CD4-positive, alpha-beta T cell treated with Interleukin-4 for 4 hours (primary cell): ENCODE results near the gene CFAP46.
"Not testable (repeated sequence)": the region's sequence is repeated elsewhere in the genome, so short reads cannot be mapped to it uniquely, and the experiment has no call there.

ENCODE experiments used
- DNase-seq: peaks from one replicate; pipeline ENCODE4 v3.0.0-alpha.2; 2020

Gene CFAP46

DNA sequence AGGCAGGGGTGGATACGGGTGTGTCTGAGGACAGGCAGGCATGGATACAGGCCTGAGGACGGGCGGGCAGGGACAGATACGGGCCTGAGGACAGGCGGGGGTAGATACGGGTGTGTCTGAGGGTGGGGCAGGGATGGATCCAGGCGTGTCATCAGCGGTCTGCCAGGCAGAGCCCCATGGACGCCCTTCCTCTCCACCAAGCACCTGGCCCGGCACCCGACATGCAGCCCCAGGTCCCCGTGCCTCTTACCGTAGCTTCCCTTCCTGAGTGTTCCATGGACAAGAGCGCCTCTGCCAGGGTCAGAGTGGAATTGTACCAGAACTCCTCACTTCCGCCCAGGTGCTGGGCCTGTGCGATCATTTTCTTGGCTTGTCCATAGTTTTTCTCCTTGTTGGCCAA, 81.8 kb downstream of the CFAP46 start:
- no peak for DNase-seq

DNA sequence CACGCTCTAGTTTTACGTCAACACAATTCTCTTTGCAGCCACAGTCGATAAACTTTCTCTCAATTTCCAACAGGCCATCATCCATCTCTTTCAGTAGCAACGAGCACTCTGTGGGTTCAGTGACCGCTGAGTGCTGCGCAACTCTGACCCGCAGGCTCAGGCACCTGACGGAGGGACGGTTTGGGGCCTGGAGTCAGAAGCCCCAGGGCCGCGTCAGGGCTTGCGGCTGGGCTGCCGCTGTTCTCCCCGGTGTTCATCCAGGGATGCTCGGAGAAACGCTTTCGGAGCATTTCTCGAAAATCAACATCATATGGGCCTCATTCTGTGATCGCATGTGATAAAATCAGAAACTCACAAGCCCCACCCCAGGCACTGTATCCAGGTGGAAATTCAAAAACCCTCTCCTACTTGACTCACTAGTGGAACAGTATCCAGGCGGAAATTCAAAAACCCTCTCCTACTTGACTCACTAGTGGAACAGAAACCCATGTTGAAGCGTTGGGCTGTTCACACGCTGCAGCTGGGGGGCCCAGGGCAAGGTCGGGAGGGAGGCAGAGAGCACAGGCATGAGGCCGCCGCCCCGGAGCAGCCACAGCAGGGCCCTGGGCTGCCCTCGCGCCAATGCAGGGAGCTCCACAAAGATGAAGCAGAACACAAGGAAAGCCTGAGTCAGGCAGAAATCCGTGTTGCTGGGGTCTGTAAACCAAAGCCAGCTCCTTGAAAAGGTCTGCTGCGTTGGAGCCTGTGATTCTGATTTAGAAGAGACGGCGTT, 83.1 kb downstream of the CFAP46 start:
- no peak for DNase-seq

DNA sequence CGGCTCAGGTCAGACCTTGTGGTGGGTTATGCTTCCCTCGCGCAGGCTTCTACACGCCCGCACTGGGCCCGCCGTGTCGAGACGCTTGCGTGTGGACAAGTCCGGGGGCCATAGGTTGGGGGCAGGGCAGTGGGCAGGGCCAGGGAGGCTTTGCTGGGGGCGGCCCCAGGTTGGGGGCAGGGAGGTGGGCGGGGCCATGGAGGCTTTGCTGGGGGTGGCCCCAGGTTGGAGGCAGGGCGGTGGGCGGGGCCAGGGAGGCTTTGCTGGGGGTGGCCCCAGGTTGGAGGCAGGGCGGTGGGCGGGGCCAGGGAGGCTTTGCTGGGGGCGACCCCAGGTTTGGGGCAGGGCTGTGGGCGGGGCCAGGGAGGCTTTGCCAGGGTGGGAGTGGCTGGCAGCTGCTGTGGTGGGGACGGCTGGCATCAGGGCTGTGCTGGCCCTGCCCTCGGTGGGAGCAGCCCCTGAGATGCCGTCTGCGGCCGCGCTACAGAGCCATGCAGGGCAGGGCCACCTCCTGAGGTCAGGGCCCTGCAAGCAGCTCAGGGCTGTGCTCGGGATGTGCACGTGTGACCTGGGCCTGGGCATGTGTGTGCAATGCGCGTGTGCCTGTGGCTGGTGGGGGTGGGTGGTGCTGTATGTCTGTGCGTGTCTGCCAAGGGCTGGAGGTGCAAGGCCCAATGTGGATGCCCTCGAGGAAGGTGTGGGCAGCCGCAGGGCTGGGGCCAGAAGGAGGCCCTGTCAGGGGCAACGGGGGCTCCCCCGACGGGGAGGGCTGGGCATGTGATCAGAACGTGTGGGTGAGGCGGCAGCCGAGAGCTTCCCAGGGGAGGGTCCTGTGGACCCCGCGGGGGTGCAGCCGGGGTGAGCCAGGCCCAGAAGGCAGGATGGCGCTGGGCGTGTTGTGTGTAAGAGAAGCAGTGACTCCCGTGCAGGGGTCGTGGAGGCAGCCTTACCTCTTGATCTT, 84.0 kb downstream of the CFAP46 start:
- no peak for DNase-seq

GRCh38 chr10:132856869-132857524, 85.4 kb downstream of the CFAP46 start:
- no peak for DNase-seq

DNA sequence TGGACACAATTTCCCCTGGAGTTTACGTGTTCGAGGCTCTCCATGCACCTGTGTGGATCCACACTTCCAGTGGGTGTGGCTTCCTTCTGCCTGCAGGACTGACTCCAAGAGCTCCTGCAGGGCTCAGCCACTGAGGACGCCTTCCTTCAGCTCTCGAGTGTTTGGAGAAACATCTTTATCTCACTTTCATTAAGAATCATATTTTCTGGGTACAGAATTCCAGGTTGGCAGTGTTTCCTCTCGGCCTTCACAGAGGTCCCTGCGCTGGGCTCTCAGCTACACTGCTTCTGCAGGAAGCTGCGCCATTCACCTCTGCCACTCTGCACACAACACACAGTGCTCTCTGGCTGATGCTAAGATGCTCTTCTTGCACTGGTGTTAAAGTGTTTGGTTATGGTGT, 86.5 kb downstream of the CFAP46 start:
- DNase-seq = no peak

DNA sequence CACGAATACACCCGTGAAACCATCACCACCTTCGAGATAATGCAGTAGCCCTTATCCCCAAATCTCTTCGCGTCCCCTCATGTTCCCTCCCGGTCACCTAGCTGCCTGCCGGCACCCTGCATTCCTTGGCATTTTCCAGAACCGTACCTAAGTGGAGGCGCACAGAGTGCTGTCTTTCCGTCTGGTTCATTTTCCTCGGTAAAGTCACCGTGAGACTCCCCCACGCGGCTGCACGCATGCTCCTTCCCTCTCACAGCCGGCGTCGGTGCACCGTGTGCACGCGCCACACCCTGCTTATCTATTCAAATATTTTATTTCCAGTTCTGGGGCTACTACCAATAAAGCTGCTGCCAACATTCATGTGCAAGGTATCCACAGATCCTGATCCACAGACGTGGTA, 90.9 kb downstream of the CFAP46 start:
- no peak for DNase-seq

DNA sequence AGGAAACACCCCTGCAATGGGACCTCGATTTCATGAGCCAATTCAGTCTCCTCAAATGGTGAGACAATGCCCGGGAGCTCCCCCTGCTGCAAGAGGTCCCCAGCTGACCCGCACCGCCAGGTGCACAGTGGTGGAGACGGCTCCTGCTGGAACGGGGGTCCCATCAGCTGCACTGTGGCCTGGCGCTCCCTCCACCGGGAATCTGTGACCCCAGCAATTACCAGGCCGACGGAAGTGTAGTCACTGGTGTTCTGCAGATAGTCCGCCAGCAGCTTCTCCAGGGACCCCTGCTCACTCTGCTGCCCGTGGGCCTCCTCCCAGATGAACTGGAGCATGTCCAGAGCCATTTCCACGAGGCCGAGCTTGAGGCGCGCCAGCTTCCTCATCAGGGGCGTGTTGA, 91.5 kb downstream of the CFAP46 start:
- no peak for DNase-seq

- DNase-seq = no peak
These were observed 92.1 kb downstream of the CFAP46 start for GRCh38 chr10:132850246-132850645.

DNA sequence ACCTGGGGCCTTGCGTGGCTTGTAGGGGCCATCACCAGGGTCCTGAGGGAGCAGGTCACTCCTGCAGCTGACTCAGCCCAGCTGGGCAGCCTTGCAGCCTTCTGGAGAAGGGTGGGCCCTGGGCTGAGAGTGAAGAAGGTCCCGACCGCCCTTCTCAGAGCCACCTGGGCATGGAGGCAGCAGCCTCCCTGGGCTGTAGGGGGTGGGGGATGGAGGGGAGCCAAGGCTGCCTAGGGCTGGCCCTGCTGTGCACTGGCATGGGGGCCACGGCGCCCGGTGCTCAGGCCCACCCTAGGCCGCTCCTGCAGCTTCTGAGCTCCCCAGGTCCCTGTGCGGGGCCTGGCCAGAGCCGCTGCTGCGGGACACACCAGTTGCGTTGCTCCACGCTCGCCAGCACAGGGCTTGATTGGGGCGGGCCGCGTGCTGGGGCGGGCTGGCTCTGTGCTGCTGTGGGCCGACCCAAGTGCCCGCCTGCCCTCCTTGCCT, 92.8 kb downstream of the CFAP46 start:
- DNase-seq = no peak

DNA sequence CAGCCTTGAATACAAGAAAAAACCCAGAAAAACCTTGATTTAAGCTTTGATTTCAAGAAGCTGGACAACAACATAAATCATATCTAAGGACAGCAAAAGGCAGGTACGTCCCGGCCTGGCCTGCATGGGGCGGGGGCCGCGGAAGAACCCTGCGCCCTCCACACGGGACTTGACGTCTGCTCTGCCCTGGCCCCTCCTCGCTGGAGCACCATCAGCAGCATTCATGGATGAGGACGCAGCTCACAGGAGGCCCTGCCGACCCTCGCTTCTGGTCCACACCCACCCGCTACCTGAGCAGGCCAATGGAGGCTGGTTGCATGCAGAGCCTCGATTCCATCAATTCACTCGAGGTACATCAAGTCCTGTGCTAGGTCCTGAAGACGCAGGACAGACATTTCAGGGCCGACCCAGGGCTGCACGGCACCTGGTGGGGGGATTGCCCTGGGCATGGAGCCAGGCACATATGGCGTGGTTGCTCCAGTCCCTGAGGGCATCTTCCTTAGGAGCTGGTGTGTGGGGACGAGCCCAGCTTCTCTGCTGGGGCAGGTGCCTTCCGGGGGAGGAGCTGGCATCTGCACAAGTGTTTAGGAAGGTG, 93.3 kb downstream of the CFAP46 start:
- no peak for DNase-seq

DNA sequence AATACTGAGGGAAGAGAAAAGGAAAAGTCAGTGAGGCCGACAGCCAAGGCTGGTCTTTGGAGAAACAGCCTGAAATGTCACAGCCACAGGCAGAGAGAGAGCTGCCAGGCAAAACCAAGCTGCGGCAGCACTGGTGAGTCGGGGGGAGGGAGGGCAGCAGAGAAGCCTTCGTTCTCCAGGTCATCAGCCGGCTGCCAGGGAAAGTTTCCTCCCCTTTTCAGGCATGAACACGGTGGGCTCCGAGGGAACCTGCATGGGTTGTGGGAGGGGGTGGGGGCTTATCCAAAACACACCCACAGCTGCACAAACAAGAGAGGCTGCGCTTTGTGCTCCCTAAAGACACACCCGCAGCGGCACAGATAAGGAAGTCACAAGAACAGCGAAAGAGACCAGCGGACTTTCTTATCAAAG, 94.1 kb downstream of the CFAP46 start:
- no peak for DNase-seq

DNA sequence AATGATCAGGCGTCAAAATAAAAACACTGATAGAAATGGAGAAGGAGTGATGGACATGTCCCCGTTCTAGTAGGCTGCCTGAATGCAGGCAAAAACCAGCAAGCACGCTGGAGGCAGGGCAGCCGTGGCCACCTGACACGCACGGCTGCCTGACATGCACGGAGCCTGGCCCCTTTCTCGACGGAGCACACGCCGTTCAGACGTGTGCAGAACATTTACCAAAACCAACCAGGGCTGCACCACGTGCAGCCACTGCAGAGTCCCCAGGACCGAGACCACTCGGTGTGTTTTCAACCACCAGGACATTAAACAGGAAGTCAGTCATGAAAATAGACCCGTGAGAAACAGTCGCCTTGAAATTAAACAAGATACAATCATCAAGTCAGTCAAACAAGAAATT, 94.5 kb downstream of the CFAP46 start:
- DNase-seq = no peak

DNA sequence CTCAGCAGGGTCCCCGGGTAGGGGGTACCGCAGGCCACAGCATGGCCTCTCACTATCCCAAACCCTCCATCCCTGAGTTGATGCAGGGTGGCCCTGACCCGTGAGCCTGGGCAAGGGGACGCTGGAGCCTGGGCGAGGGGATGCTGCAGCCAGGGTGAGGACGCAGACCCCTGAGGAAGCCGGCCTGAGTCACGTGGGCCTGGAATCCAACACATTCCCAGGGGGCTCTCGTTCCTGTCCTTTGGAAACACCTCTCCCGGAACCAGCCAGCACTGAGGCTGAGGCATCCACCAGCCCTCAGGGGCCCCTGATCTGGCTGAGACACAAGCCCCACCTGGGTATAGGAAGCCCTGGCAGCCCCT, 95.0 kb downstream of the CFAP46 start:
- DNase-seq = no peak

DNA sequence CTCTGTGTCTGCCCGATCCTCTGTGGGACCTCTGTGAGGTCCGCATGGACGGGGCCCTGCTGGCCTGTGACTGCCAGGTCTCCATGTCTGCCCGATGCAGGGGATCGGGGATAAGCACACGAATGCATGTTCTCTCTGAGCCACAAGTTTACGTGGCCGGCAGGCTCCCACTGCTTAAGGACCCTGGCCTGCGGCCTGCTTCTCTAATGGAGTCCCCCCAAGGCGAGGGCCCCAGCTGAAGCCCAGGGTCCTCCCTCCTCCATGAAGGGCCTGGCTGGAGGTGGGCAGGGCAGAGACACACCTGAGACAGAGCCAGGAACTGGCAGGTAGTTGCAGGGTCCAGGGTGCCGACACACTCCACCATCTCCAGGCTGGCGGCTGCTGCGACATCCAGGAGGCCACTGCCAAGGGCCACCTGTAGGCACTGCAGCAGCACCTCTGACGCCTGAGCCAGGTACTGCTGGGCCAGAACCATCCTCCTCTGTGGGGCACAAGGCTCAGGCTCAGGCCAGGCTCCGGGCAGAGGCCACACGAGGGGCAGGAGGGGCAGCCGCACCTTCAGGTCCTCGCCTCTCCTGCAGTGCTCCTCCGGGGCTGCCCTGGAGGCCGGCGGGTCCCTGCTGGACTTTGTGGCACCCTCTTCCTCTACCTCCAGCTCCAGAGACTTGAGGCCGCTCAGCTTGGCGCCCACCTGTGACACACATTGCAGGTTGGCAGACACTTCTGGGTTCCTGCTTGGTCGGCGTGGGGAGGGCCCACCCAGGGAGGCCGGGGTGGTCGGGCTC, 95.5 kb downstream of the CFAP46 start:
- no peak for DNase-seq

DNA sequence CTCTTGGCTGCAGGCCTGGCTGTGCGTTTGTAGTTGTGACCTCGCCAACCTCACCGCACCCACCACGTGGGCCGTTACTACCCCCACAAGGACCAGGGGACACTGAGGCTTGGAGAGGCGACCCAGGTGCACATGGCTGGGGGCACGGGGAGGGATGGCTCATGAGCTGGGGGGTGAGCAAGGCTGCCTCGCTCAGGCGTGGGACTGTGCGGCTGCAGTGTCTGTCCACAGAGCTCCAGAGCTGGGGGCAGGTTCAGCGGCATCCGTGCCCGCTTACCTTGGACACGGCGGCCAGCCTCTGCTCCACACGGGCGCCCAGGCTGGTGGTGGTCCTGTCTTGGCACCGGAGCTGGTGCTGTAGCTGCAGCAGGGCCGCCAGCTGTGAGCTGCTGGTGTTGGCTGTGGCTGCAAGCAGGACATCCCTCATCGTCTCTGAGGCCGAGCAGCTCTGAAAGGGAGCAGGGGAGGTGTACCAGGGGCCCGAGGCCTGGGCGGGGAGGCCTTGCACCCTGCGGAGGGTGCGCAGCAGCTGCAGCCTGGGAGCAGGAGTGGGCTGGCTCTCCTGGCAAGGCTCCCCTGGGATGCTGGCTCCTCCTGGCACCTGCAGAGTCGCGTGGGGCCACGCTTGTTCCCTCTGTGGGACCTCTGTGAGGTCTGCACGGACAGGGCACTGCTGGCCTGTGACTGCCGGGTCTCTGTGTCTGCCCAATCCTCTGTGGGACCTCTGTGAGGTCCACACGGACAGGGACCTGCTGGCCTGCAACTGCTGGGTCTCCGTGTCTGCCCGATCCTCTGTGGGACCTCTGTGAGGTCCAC, 96.4 kb downstream of the CFAP46 start:
- no peak for DNase-seq

DNA sequence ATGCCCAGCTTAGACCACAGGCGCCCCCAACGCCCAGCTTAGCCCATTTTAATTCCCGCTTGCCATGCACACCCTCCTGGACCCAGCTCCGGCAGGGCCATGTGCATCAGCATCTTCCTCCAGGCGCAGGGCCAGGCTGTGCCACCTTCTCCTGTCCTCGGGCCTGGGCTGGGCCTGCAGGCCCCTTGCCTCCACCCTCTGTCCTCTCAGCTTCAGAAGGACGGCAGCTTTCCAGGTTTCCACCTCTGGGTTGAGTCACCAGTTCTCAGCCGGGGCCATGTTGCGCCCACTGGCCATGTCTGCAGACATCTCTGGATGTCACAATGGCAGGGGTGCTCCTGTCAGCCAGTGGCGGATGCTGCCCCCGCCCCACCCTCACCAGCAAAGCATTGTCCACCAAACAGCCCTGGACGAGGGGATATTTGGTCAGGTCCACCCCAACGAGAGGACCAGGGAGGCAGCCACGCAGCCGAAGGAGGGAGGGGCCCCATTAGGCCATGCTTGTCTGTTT, 97.3 kb downstream of the CFAP46 start:
- DNase-seq = no peak

GRCh38 chr10:132844069-132844809, 98.1 kb downstream of the CFAP46 start:
- DNase-seq = no peak

GRCh38 chr10:132843276-132843675, 99.1 kb downstream of the CFAP46 start:
- DNase-seq = not testable (repeated sequence)

GRCh38 chr10:132842397-132842796, 100.0 kb downstream of the CFAP46 start:
- no peak for DNase-seq

GRCh38 chr10:132841615-132841975, 100.8 kb downstream of the CFAP46 start:
- DNase-seq = no peak
